Epidermal melanocyte (primary cell): ENCODE measurements around the gene PFKM.

ENCODE experiments used
- DNase-seq: peaks from one replicate; pipeline ENCODE4 v3.0.0; 2011; ENCODE audit warnings: low spot score; ENCODE audit not compliant: insufficient read length

PFKM gene

DNA sequence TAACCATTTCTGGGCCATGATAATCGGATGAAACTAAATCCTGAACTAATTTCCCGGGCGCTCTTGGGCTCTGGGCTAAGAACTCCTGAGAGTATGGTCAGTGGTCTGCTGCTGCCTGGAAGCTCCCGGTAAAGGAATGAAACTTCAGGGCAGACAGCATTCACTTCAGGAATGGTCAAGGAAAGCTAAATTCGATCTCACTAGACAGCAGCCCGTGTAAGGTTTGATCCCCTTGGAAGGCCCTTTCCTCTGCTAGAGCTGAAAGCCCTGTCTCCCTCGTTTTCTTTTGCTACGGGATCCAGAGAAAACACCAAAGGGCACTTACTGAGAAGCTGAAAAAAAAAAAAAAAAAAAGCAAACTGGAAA, 37.5 kb downstream of the PFKM start:
- DNase-seq, result no peak

DNA sequence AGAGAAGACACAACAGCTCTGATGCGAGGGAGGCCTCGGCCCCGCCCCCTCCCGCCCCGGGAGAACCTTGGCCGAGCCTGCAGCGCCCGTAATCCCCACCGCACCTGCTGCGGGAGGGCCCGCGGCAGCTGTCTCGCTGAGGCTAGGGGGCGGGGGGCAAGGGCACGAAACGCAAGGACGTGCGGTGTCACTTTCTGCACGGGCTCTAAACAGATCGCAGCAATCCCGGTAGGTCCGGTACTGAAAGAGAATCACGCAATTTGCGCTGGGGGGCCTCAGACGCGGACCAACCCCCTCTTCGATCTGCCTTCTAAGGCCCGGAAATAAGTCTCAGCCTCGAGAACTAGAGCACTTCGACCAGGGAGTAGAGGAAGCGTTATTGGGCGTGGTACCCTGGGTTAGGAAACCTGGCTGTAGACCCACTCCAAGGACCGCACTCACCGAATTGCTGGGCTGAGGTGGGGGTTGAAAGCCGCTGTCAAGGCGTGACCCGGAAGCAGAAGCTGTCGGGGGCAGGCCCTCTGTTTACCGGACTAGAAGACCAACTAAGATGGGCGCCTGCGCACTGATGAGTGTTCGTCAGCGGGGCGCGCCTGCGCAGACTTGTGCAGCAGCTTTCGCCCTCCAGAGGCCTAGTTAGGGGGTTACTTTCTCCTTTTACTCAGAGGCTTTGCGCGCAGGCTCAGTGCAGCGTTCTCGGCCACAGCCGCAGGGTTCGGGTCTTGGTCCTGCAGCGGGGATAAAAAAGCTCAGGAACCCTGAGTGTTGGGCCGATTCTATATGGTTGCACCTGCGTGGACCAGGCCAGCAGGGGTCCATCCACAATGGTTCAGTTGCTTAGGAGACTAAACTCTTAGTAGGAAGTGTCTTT, 38.1 kb downstream of the PFKM start, which contains the start of gene ASB8:
ASB8 (minus strand) TSS at position 498 of the 871 bp plus-strand sequence. CDS start 4,019 bp downstream, outside the sequence.
- peak; percentile 72 for DNase-seq

GRCh38 chr12:48157889-48158370, 38.8 kb downstream of the PFKM start:
- no peak for DNase-seq

DNA sequence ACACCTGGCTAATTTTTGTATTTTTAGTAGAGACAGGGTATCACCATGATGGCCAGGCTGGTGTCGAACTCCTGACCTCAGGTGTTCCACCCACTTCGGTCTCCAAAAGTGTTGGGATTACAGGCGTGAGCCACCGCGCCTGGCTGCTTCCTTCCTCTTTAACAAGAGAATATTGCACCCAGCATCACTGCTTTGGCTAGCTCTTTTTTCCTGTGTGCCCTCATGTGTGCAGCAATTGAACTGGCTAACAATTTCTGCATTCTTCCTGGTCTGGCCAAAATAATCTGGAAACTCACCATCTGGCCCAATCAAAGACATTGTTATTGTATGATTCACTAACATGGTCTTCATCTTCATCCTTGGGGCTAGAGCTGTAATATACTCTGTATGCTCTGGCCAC, 40.9 kb downstream of the PFKM start:
- DNase-seq, result no peak

DNA sequence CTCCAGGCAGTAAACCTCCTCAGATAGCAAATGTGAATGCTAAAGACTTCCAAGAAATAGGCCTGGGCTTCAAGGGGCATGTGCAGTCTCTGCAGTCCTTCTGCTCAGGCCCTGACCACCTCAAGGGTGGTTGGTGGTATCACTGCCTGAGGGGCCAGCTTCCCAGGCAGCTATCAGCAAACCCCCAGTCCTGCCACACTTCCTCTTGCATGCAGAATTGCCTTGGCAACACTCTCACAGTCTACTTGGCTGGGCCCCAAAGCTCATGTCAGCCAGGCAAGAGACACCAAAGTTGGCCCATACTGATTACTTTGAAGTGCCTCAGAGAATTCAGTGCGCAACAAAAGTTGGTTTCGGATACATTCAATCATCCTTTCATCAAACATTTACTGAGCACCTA, 41.6 kb downstream of the PFKM start:
- DNase-seq, result no peak

DNA sequence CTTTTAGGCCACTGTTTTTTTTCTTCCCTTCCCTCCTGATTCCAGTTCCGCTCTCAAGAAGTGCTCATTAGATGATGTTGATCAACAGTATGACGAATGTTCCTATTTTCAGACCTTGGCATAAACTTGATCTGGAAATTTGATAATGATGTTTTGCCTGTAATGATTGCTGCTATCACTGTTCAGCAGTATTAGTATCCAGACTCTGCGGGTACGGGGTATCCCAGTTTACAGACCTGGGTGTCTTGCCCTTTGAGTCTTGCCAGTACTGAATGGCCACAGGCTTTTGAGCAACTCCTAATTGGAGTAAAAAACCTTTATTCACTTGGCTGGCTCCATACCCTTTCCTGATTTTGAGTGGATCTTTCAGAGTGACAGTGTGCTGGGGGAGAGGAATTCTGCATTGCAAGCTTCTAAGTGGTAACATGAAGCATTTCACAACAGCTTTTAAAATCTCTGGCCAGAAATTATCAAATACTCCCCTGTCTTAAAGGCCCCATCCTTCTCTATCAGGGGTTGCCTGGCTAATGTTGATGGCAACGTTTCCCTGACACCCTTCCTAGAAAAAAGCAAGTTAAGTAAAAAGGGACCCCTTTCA, 44.1 kb downstream of the PFKM start:
- DNase-seq, result no peak

GRCh38 chr12:48164451-48164850, 45.3 kb downstream of the PFKM start:
- DNase-seq, result peak; percentile 60

DNA sequence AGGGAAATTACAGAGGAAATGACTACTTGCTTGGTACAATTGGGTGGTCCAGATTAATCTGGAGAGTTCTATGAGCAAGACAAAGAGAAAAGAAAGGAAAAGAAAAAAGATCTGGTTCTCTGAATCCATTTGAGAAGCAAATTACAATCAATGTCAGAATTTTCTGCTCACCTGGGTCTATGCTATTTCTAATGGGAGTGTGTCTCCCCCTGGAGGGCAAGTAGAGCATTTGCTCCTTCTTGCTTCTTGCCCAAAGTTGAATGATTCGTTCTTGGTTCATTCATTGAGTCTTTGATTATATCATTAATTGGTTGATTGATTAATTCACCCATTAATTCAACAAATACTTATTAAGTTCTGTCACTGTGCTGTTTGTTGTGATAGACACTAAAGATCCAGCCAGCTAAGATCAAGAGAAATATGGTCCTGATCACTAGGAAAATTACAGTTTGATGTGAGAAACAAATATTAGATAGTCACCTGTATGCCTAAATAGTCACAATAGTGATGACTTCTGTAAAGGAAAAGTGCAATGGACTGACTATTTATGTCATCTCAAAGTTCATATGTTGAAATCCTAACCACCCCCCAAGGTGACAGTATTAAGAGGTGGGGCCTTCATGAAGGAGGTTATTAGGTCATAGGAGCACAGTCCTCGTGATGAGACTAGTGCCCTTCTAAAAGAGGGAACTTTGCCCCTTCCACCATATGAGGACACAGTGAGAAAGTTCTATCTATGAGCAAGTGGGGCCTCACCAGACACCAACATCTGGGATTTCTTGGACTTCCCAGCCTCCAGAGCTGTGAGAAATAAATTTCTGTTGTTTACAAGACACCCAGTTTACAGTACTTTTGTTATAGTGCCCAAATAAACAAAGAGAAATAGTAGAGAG, 46.2 kb downstream of the PFKM start:
- DNase-seq, result no peak

GRCh38 chr12:48169011-48169410, 49.8 kb downstream of the PFKM start:
- DNase-seq, result no peak

DNA sequence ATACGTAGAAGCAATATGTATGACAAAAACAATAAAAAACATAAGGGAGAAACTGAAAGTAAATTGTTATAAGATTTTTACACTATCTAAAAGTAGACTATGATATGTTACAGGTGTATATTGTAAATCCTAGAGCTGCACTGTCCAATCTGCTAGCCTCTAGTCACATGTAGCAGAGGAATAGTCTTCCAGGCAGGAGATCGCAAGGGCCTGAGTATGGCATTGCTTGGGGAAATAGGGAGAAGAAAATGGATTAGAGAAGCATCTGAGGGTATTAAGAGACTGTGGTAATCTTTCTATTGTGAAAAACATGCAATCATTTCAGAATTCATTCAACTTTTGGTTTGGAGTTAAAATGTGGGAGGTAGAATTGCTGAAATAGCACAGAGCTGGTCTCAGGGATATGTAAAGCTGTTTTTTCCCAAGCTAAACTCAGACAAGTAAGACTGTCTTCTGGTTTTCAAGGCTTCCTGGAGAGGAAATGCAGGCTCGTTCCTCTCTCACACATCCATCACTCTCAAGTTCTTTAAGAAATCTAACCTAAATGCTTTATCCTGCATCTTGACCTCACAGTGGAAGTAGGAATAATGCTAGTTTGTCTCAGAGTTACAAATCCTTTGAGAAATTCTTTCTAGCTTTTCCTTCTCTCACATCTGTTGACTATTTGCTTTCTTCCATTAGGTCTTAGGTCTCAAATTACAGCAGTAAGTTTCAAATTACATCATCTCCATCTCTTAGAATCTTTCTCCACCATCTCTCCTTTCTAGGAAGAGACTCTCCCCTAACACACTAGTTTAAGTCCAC, 56.7 kb downstream of the PFKM start:
- DNase-seq, result no peak

DNA sequence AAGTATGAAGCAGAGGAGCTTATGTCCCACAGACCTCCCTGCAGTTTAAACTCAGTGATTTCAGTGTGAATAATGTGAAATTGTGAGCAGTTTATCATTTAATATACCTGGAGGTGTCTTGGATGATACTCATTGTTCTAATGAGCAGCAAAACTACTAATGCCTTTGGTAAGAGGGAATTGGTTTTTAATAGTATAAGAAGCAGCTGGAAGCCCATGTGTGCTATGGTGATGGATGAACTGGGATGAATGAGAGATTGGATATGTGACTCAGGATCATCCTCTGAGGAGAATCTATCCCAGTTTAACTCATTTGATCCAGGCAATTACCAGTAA, 57.2 kb downstream of the PFKM start:
- no peak for DNase-seq

DNA sequence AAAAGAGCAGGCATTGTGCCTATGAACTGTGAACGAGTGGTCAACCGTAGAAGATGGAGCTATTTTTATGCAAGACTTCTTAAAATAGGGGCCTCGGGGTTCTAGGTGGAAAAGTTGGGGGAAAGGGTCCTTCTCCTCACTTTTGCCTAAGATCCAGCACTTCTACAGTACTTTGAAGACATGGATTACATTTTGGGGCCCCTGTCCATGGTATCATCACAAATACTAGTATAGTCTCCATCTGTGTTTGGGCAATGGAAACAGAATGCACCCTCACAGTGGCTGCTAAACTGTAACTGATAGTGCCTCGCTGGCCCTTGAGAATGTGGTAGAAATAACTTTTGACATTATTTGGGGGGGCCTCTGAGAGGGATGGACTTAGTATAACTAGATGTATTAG, 58.8 kb downstream of the PFKM start:
- no peak for DNase-seq

GRCh38 chr12:48179466-48179865, 60.3 kb downstream of the PFKM start:
- DNase-seq, result no peak

DNA sequence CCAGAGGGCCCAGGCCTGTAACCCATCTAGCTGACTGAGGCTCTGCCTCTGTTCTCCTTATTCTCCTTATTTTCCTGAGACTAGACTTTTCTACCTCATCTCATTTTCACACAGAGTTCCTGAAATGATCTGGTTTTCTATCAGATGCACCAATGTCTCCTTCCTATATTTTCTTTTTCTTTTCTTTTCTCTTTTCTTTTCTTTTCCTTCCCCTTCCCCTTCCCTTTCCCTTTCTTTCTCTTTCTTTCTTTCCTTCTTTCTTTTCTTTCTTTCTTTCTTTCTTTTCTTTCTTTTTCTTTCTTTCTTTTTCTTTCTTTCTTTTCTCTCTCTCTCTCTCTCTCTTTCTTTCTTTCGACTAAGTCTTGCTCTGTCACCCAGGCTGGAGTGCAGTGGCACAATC, 61.3 kb downstream of the PFKM start:
- DNase-seq, result no peak

DNA sequence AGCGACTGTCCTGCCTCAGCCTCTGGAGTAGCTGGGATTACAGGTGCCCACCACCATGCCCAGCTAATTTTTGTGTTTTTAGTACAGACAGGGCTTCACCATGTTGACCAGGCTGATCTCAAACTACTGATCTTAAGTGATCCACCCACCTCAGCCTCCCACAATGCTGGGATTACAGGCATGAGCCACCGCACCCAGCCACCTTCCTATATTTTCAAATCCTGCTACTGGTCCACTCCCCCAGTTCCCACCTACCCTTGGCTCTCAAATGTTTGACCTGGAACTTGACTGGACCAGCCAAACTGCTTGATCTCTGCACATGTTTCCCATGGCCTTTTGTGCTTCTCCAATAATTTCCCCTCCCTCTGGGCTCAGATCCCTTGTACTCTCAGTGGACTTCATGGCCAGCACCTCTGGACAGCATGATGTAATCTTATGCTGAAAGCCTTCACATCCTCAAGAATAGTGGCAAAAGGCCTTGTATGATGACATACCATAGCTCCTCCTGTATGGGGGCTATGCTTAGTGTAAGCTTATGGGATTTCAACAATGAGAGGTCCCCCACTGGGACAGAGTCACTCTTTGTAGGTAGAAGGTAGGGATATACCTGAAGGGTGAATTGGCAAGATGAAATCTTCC, 61.8 kb downstream of the PFKM start:
- no peak for DNase-seq

DNA sequence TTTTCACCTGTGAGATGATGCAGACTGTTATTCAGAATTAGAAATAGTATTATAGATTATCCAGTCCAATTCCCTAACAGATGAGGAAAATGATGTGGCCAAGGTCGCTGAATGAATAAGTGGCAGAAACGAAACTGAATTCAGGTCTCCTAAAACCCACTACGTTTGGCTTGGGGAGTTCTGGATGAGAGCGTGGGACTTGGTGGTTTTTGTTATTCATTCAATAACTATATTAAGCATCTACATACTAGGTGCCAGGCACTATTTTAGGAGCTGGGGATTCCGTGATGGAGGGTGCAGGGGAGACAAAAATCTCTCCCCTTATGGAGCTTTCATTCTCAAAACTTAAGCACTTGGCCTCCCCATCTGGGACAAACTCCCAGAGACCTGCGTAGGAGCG, 63.5 kb downstream of the PFKM start:
- no peak for DNase-seq

DNA sequence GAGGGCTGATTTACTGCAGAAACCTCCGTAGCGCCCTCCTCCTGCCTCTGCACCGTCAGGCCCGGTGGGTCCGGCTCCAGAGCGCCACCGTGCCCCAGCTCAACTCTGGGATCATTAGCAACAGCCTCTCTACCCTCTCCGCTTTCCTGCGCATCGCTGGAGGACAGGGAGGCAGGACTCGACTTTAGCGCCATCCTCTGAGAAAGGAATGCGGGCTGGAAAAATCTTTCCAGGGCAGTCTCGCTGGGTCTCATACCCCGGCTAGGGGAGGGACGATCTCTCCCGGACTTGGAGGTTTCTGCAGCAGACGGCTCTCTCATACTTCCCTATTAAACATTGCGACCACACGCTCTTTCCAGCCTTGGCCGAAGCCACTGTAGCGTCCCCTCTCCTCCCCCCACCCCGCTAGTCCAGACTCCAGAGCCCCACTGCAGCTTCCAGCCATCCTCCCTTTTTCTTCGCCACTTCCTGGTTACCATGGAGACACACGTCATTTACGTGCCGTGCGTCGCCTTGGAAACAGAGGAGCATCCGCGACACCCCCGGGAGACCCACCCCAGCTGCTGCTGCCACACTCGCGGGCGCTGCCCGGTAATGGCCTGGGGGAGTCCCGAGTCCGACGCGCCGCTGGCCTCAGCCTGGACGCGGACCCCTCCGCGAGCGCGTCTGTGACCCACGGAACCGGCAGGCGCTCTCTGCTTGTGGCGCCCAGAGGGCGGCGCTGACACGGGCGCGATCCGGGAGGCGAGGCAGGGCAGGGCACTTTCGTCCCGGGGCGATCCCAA, 64.1 kb downstream of the PFKM start, which contains the start of gene CCDC184:
CCDC184 (plus strand) TSS at position 554 of the 785 bp plus-strand sequence. CDS start 479 bp downstream, outside the sequence.
- DNase-seq, result peak; percentile 58

DNA sequence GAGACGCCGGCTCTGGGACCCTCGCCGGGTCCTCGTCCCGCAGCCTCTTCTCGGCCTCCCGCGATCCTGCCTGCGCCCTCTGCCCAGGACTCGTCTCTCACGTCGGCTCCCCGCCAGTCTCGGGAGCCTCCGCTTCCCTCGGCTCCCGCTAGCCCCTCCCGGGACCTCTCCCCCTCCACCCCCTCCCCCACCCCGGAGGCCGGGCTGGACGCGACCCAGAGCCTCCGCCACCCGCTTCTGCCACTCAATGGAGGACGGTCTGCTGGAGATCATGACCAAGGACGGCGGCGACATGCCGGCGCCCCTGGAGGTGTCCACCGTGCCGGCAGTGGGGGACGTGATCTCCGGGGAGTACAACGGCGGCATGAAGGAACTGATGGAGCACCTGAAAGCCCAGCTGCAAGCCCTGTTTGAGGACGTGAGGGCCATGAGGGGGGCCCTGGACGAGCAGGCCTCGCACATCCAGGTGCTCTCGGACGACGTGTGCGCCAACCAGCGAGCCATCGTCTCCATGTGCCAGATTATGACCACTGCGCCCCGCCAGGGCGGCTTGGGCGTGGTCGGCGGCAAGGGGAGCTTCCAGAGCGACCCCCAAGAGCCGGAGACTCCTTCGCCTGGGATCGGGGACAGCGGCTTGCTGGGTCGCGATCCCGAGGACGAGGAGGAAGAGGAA, 64.8 kb downstream of the PFKM start:
- DNase-seq, result no peak

DNA sequence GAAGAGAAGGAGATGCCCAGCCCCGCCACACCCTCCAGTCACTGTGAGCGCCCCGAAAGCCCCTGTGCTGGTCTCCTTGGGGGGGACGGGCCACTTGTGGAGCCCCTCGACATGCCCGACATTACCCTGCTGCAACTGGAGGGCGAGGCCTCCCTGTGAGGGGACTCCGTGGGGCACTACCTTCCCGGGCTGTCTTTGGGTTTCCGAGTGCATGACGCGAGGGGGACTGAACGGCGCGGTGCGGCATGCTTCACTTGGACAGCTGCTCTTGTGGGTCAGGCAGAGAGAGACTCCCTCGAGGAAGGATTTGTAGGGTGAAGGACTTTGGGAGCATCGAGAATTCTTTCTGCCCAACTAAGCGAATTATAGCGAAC, 65.4 kb downstream of the PFKM start:
- no peak for DNase-seq
